ENCODE measurements around the gene GOLGA6A. TPM values are rescaled to one million over a fixed set of nuclear protein-coding genes. Genes with fewer than 3 reads are reported as not detected.
"Not testable (repeated sequence)": the region's sequence is repeated elsewhere in the genome, so short reads cannot be mapped to it uniquely, and the experiment has no call there.

GOLGA6A gene
- not detected in 2 replicates for total RNA-seq

DNA sequence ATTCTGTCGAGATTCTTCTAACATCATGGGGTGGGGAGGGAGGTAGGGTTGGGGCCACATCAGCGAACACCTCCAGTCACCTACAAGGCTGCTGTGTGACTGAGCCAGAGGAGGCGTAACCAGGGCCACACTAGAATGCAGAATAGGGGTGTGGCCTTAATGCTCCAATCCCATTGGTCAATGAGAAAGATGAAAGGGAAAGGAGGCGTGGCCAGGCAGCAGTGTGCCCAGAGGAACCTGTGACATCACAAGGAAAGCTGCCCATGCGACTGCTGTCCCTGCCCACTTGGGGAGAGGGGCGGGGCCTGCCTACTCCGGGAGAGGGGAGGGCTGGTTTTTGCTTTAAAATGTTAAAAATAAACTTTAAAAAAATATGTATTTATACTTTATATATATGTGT lies at the start of gene GOLGA6A:
TSS of gene GOLGA6A (minus strand) at position 101 of the 400 bp plus-strand sequence. CDS start at position 60, 41 bp downstream.
- H3K36me3 Mint-ChIP-seq (ENCODE audit: low read depth); H3K9me3 Mint-ChIP-seq; H3K4me3 Mint-ChIP-seq; H3K27me3 Mint-ChIP-seq; DNase-seq; H3K27ac Mint-ChIP-seq; intact Hi-C loops (cut with micrococcal nuclease); H3K4me1 Mint-ChIP-seq: not testable (repeated sequence)

DNA sequence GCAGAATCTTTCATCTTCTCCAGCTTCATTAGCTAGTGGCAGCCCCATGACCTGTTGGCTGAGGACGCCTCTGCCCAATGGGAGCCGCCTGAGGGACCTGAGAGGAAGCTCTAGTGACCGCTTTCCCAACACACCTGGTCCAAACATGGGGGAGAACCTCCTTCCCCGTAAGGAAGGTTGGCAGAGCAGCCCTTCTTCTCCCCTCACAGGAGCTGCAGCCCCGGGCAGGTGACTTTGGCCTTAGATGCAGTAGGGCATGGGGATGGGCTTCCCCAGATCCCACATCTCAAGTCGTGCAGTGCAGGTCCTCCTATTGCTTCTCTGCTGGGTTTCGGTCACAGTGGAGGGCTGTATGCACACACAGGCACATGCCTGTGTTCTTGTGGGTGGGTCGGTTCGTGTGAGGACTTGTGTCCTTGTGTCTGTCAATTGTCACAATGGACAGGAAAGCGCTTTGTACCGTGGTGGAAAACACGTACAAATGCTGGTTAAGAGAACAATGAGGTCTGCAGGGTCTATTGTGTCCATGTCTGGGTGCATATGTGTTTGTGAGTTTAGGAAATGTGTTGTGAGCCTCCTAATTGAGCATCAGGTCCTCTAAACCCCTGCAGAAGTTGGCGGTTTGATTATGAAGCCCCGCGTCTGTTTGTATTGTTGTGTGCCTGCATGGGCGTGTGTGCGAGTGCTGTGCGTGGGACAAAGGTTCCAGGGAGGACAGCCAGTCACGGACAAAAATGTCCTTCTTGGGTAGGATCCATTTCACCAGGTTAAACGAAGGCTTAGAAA lies 49.5 kb upstream of the GOLGA6A start:
- DNase-seq = no peak
- H3K4me1 Mint-ChIP-seq = peaks cover 20% of the 10 kb centered on the region

GRCh38 chr15:74130849-74131627 lies 48.7 kb upstream of the GOLGA6A start:
- Mint-ChIP-seq H3K9me3 (peaks cover 4% of the 10 kb centered on the region), H3K36me3 (ENCODE audit: low read depth) (peaks cover 7% of the 10 kb centered on the region), H3K27me3 (peaks cover 81% of the 10 kb centered on the region), H3K27ac (peak overlapping the region; percentile 65), H3K4me3 (no peak overlapping the region), H3K4me1 (peaks cover 19% of the 10 kb centered on the region)
- no peak for DNase-seq
- intact Hi-C loops (cut with micrococcal nuclease) = no loop called here

More for the DNA sequence above, 49.5 kb upstream of the GOLGA6A start:
- intact Hi-C loops (cut with micrococcal nuclease) = no loop called here
- H3K9me3 Mint-ChIP-seq = peaks cover 4% of the 10 kb centered on the region
- H3K36me3 Mint-ChIP-seq (ENCODE audit: low read depth) = peaks cover 7% of the 10 kb centered on the region
- peak overlapping the region; percentile 74 for H3K27ac Mint-ChIP-seq
- H3K4me3 Mint-ChIP-seq = peak overlapping the region; percentile 9
- H3K27me3 Mint-ChIP-seq = peaks cover 83% of the 10 kb centered on the region

GRCh38 chr15:74130155-74130848 lies 48.0 kb upstream of the GOLGA6A start, which contains the start of gene ISLR2:
Gene ISLR2, plus strand, starts transcription at chr15:74130586. Its CDS starts 2,169 bp downstream, at chr15:74132755.
- H3K27ac Mint-ChIP-seq = peak within 1 kb of the TSS; percentile 65
- H3K4me3 Mint-ChIP-seq = no peak within 1 kb of the TSS
- peaks cover 4% of the 10 kb centered on the region for H3K9me3 Mint-ChIP-seq
- no peak for DNase-seq
- intact Hi-C loops (cut with micrococcal nuclease) = no loop called here
- H3K27me3 Mint-ChIP-seq = peaks cover 78% of the 10 kb centered on the region
- H3K4me1 Mint-ChIP-seq = peaks cover 16% of the 10 kb centered on the region
- H3K36me3 Mint-ChIP-seq (ENCODE audit: low read depth) = peaks cover 7% of the 10 kb centered on the region

GRCh38 chr15:74129586-74130154 lies 47.3 kb upstream of the GOLGA6A start:
- peaks cover 4% of the 10 kb centered on the region for H3K9me3 Mint-ChIP-seq

GRCh38 chr15:74128785-74129585 lies 46.6 kb upstream of the GOLGA6A start:
- peak overlapping the region; percentile 51 for H3K27ac Mint-ChIP-seq
- H3K27me3 Mint-ChIP-seq = peaks cover 69% of the 10 kb centered on the region
- H3K36me3 Mint-ChIP-seq (ENCODE audit: low read depth) = peaks cover 7% of the 10 kb centered on the region
- no peak overlapping the region for H3K4me3 Mint-ChIP-seq
- peaks cover 13% of the 10 kb centered on the region for H3K4me1 Mint-ChIP-seq
- H3K9me3 Mint-ChIP-seq = peaks cover 4% of the 10 kb centered on the region
- intact Hi-C loops (cut with micrococcal nuclease) = loop anchor here (1.0 kb wide), 1 partner anchor 173 kb away; no protein-coding TSS in a partner anchor
- DNase-seq = no peak

More at GRCh38 chr15:74129586-74130154, 47.3 kb upstream of the GOLGA6A start:
- Mint-ChIP-seq H3K27ac (peak overlapping the region; percentile 51), H3K36me3 (ENCODE audit: low read depth) (peaks cover 7% of the 10 kb centered on the region), H3K4me3 (no peak overlapping the region), H3K27me3 (peaks cover 73% of the 10 kb centered on the region), H3K4me1 (peaks cover 13% of the 10 kb centered on the region)
- intact Hi-C loops (cut with micrococcal nuclease) = no loop called here
- peak; percentile 59 for DNase-seq

- Mint-ChIP-seq H3K4me3 (peak overlapping the region; percentile 26), H3K27ac (no peak overlapping the region), H3K4me1 (peaks cover 13% of the 10 kb centered on the region), H3K27me3 (peaks cover 65% of the 10 kb centered on the region), H3K9me3 (peaks cover 4% of the 10 kb centered on the region), H3K36me3 (ENCODE audit: low read depth) (peaks cover 7% of the 10 kb centered on the region)
- no peak for DNase-seq
- intact Hi-C loops (cut with micrococcal nuclease) = loop anchor here (1.0 kb wide), 2 partner anchors 174 to 194 kb away; no protein-coding TSS in a partner anchor
Observed at GRCh38 chr15:74127954-74128784, 45.8 kb upstream of the GOLGA6A start.

GRCh38 chr15:74127255-74127953 lies 45.1 kb upstream of the GOLGA6A start:
- Mint-ChIP-seq H3K4me1 (peaks cover 11% of the 10 kb centered on the region), H3K9me3 (peaks cover 4% of the 10 kb centered on the region), H3K27ac (no peak overlapping the region), H3K4me3 (peak overlapping the region; percentile 26), H3K36me3 (ENCODE audit: low read depth) (peaks cover 7% of the 10 kb centered on the region), H3K27me3 (peaks cover 61% of the 10 kb centered on the region)
- DNase-seq = peak; percentile 96
- intact Hi-C loops (cut with micrococcal nuclease) = loop anchor here (1.0 kb wide), 1 partner anchor 195 kb away; no protein-coding TSS in a partner anchor

DNA sequence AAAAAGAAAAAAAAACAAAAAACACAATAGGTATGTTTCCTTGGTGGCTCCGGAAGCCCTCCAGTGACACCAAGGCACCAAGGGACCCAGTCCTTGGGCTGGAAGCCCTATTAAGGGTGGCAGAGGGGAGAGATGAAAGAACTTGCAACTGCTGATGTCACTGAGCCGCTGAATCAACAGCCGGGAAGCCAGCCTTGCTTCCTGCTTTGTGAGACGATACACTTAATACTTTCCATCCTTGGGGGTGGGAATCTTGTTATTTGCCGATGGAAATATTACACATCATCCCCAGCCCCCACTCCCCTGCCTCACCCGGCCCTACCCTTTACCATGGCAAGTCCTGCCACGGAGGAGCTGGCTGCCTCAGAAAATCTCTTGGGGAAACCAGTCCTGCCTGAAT lies 42.4 kb upstream of the GOLGA6A start:
- no peak for DNase-seq
- Mint-ChIP-seq H3K36me3 (ENCODE audit: low read depth) (no peaks in the 10 kb centered on the region), H3K27me3 (peaks cover 43% of the 10 kb centered on the region), H3K4me3 (no peak overlapping the region), H3K27ac (no peak overlapping the region), H3K9me3 (no peaks in the 10 kb centered on the region), H3K4me1 (peaks cover 5% of the 10 kb centered on the region)
- intact Hi-C loops (cut with micrococcal nuclease) = no loop called here

DNA sequence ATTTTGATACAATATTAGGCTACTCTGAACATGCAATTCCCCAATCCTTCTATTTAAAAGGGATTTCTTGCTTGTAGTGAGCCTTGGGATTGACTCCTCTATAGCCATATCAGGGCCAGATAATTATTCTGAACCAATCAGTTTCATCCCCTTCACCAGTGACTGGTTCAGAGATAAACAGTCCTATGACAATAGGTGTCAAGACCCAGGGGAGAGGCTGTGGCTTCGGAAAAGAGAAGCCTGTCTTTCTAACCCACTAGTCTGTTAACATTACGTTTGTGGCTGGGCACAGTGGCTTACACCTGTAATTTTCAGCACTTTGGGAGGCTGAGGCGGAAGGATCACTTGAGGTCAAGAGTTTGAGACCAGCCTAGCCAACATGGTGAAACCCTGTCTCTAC lies 41.8 kb upstream of the GOLGA6A start:
- H3K27ac Mint-ChIP-seq = no peak overlapping the region
- peaks cover 2% of the 10 kb centered on the region for H3K4me1 Mint-ChIP-seq
- no peak for DNase-seq
- H3K4me3 Mint-ChIP-seq = no peak overlapping the region
- no peaks in the 10 kb centered on the region for H3K9me3 Mint-ChIP-seq
- intact Hi-C loops (cut with micrococcal nuclease) = no loop called here
- peaks cover 38% of the 10 kb centered on the region for H3K27me3 Mint-ChIP-seq
- H3K36me3 Mint-ChIP-seq (ENCODE audit: low read depth) = no peaks in the 10 kb centered on the region

GRCh38 chr15:74123658-74124057 lies 41.3 kb upstream of the GOLGA6A start:
- Mint-ChIP-seq H3K27ac (no peak overlapping the region), H3K36me3 (ENCODE audit: low read depth) (no peaks in the 10 kb centered on the region), H3K9me3 (no peaks in the 10 kb centered on the region), H3K27me3 (peaks cover 33% of the 10 kb centered on the region), H3K4me1 (peaks cover 2% of the 10 kb centered on the region), H3K4me3 (no peak overlapping the region)
- no peak for DNase-seq
- intact Hi-C loops (cut with micrococcal nuclease) = no loop called here

DNA sequence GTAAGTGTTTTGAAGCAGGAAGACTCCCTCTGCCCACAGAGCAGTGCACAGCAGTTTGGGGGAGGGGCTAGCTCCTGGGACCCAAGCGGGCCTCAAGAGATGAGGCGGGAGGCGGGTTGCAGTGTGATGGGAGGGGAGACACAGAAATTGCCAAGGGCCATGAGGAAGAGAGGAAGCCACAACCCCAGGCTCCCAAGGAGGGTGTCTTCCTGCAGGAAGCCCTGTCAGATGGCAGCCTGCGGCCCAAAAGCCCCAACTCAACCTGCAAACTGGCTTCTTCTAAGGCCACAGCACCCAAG lies 40.7 kb upstream of the GOLGA6A start:
- H3K27me3 Mint-ChIP-seq = peaks cover 30% of the 10 kb centered on the region
- no peak for DNase-seq

More for the DNA sequence above, 40.7 kb upstream of the GOLGA6A start:
- no peak overlapping the region for H3K27ac Mint-ChIP-seq
- H3K4me1 Mint-ChIP-seq = peaks cover 2% of the 10 kb centered on the region
- H3K4me3 Mint-ChIP-seq = no peak overlapping the region
- H3K36me3 Mint-ChIP-seq (ENCODE audit: low read depth) = no peaks in the 10 kb centered on the region
- intact Hi-C loops (cut with micrococcal nuclease) = no loop called here
- H3K9me3 Mint-ChIP-seq = no peaks in the 10 kb centered on the region
